GM19463 (cell line): ENCODE measurements around the gene BCR.

Experiments used
- ATAC-seq: cut with Tn5 transposase; IDR thresholded peaks from one replicate; pipeline ENCODE4 v1.9.1; 2021; ENCODE audit warnings: mild to moderate bottlenecking, moderate library complexity; ENCODE audit not compliant: unreplicated experiment

Gene BCR

GRCh38 chr22:23150762-23151161 is 29.5 kb upstream of the BCR start:
- ATAC-seq, result no peak

GRCh38 chr22:23151827-23152226 is 28.5 kb upstream of the BCR start:
- ATAC-seq, result no peak

GRCh38 chr22:23152238-23153114 is 27.8 kb upstream of the BCR start:
- ATAC-seq, result no peak

GRCh38 chr22:23153994-23154393 is 26.3 kb upstream of the BCR start:
- ATAC-seq, result no peak

GRCh38 chr22:23154461-23154860 is 25.8 kb upstream of the BCR start:
- ATAC-seq, result no peak

GRCh38 chr22:23155143-23155542 is 25.2 kb upstream of the BCR start:
- ATAC-seq, result no peak

GRCh38 chr22:23155831-23156230 is 24.5 kb upstream of the BCR start:
- ATAC-seq, result no peak

GRCh38 chr22:23156286-23156685 is 24.0 kb upstream of the BCR start:
- no peak for ATAC-seq

GRCh38 chr22:23157560-23158515 is 22.5 kb upstream of the BCR start:
- ATAC-seq, result no peak

GRCh38 chr22:23158516-23159290 is 21.6 kb upstream of the BCR start:
- ATAC-seq, result no peak

- ATAC-seq, result no peak
Observed at GRCh38 chr22:23159291-23159630, 21.0 kb upstream of the BCR start.

GRCh38 chr22:23161029-23161428 is 19.3 kb upstream of the BCR start:
- no peak for ATAC-seq

GRCh38 chr22:23161574-23161973 is 18.7 kb upstream of the BCR start:
- no peak for ATAC-seq

- no peak for ATAC-seq
Observed at GRCh38 chr22:23163665-23164064, 16.6 kb upstream of the BCR start.

GRCh38 chr22:23164091-23164490 is 16.2 kb upstream of the BCR start:
- ATAC-seq, result no peak

- no peak for ATAC-seq
Observed at GRCh38 chr22:23166042-23166831, 14.1 kb upstream of the BCR start.

- ATAC-seq, result no peak
Observed at GRCh38 chr22:23166841-23167616, 13.3 kb upstream of the BCR start.

- ATAC-seq, result no peak
Observed at GRCh38 chr22:23168391-23169042, 11.8 kb upstream of the BCR start.

GRCh38 chr22:23169043-23169406 is 11.3 kb upstream of the BCR start:
- ATAC-seq, result no peak
